T-helper 1 cell treated with Interleukin-12 subunit alpha and Interleukin-12 subunit beta and Interleukin-4 antibody, amounts not matched to agents 30 ng/mL and 1 ng/mL, for 36 hours (primary cell): ENCODE data around the gene ARSJ. TPM values are rescaled to one million over a fixed set of nuclear protein-coding genes. Genes with fewer than 3 reads are reported as not detected.

Source experiments
- total RNA-seq: library from RNA; stranded (reverse); gene quantifications from 2 replicates; pipeline ENCODE4 v1.2.3, GENCODE V29; 2022

Gene ARSJ
- total RNA-seq, 1 donor from 2014 or later: not detected

Other genes with a start within 250 kb of the ARSJ start
- gene CAMK2D, start 217.9 kb downstream of the ARSJ start, total RNA-seq: 44.8 and 45.2 TPM in 2 replicates